Mesendoderm (in vitro differentiated cells): Measurements from ENCODE around the gene GID8.
A peak's percentile ranks its signal among the peaks of the same experiment; 100 is the strongest.

Experiments used
- DNase-seq: peaks from one replicate; pipeline ENCODE4 v3.0.0; 2013
- H2AK5ac ChIP-seq: 2 replicates; pipeline ENCODE4 v1.6.1; 2013; ENCODE audit warnings: low read length, inconsistent platforms
- H2BK120ac ChIP-seq: 2 replicates; pipeline ENCODE4 v1.6.1; 2013; ENCODE audit warnings: low read depth, mild to moderate bottlenecking, low read length, moderate library complexity, mixed read lengths
- H2BK15ac ChIP-seq: replicated peaks from 2 replicates; pipeline ENCODE4 v1.6.1; 2013; ENCODE audit warnings: low read depth, mild to moderate bottlenecking, moderate library complexity
- H2BK5ac ChIP-seq: 2 replicates; pipeline ENCODE4 v1.6.1; 2013; ENCODE audit warnings: low read length, inconsistent platforms
- H3K18ac ChIP-seq: 2 replicates; pipeline ENCODE4 v1.6.1; 2013; ENCODE audit warnings: mild to moderate bottlenecking, low read length, mixed read lengths
- H3K23ac ChIP-seq: one replicate; pipeline ENCODE4 v1.6.1; 2013; ENCODE audit warnings: low read length
- H3K27ac ChIP-seq: 2 replicates; pipeline ENCODE4 v1.5.1; 2013; ENCODE audit warnings: low read depth, mild to moderate bottlenecking, inconsistent platforms, low read length, moderate library complexity
- H3K27me3 ChIP-seq: 2 replicates; pipeline ENCODE4 v1.6.1; 2013; ENCODE audit warnings: low read length, control low read depth, mild to moderate bottlenecking, inconsistent platforms; ENCODE audit not compliant: insufficient read depth, poor library complexity
- H3K36me3 ChIP-seq: 2 replicates; pipeline ENCODE4 v1.6.1; 2013; ENCODE audit warnings: low read length, inconsistent platforms; ENCODE audit not compliant: control insufficient read depth, insufficient read depth
- H3K4ac ChIP-seq: one replicate; pipeline ENCODE4 v1.6.1; 2013; ENCODE audit warnings: low read depth, mild to moderate bottlenecking, low read length, moderate library complexity
- H3K4me1 ChIP-seq: 2 replicates; pipeline ENCODE4 v1.6.1; 2013; ENCODE audit warnings: low read depth, low read length, inconsistent platforms; ENCODE audit not compliant: control insufficient read depth
- H3K4me2 ChIP-seq: 2 replicates; pipeline ENCODE4 v1.6.1; 2013; ENCODE audit warnings: low read length
- H3K4me3 ChIP-seq: 2 replicates; pipeline ENCODE4 v1.5.1; 2013; ENCODE audit warnings: mild to moderate bottlenecking, low read length
- H3K56ac ChIP-seq: one replicate; pipeline ENCODE4 v1.6.1; 2013; ENCODE audit warnings: low read length
- H3K79me1 ChIP-seq: 2 replicates; pipeline ENCODE4 v1.6.1; 2013; ENCODE audit warnings: low read length, inconsistent platforms
- H3K79me2 ChIP-seq: 2 replicates; pipeline ENCODE4 v1.6.1; 2013; ENCODE audit warnings: mild to moderate bottlenecking, low read length; ENCODE audit not compliant: control insufficient read depth, insufficient read depth
- H3K9ac ChIP-seq: 2 replicates; pipeline ENCODE4 v1.6.1; 2013; ENCODE audit warnings: low read length, inconsistent platforms
- H4K5ac ChIP-seq: one replicate; pipeline ENCODE4 v1.6.1; 2013; ENCODE audit warnings: low read length
- H4K8ac ChIP-seq: one replicate; pipeline ENCODE4 v1.6.1; 2013; ENCODE audit warnings: low read depth, mild to moderate bottlenecking, control low read depth, low read length, moderate library complexity
- WGBS: extraction: QIAGEN DNeasy Blood & Tissue Kit; methylation state at CpG from one replicate; pipeline ENCODE4 v1.1.7; 2013; ENCODE audit warnings: low lambda C conversion rate, missing lambda C conversion rate; ENCODE audit not compliant: insufficient coverage; ENCODE audit errors: extremely low coverage; 5-methylcytosine and 5-hydroxymethylcytosine counted together

The GID8 gene

DNA sequence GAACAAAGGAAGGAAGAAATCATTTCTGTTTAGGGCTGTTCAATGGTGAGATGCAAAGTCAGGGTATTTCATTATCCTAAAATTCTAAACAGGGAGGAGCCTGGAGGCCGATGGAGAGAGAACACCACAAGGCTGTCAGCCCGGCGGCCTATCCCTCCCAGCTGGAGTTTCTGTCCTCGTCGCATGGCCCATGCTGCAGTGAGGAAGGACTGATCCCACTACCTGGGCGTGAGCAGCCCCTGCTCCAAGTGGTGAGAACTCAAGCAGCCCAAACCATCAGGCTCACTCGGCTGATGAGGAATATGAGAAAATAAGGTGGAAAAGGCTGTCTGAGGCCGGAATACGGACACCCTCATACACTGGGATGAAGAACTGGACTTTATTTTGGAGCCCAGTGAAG is 42.4 kb upstream of the GID8 start:
- H2BK15ac ChIP-seq = no peak overlapping the region
- peaks cover 6% of the 10 kb centered on the region for H3K79me1 ChIP-seq
- no peak overlapping the region for H3K4me3 ChIP-seq
- no peak overlapping the region for H2BK5ac ChIP-seq
- H3K9ac ChIP-seq = no peak overlapping the region
- no peak overlapping the region for H3K56ac ChIP-seq
- H3K4me1 ChIP-seq = peaks cover 15% of the 10 kb centered on the region
- H4K8ac ChIP-seq = no peak overlapping the region
- no peak overlapping the region for H4K5ac ChIP-seq
- no peak overlapping the region for H3K4ac ChIP-seq
- WGBS = no CpG with 5 or more reads among the region's 9 CpGs
- no peaks in the 10 kb centered on the region for H3K79me2 ChIP-seq
- H3K36me3 ChIP-seq = peaks cover 14% of the 10 kb centered on the region
- H2BK120ac ChIP-seq = no peak overlapping the region
- H3K4me2 ChIP-seq = no peak overlapping the region
- H3K23ac ChIP-seq = no peak overlapping the region
- H3K18ac ChIP-seq = no peak overlapping the region
- no peaks in the 10 kb centered on the region for H3K27me3 ChIP-seq
- no peak overlapping the region for H2AK5ac ChIP-seq
- no peak for DNase-seq
- H3K27ac ChIP-seq = no peak overlapping the region

DNA sequence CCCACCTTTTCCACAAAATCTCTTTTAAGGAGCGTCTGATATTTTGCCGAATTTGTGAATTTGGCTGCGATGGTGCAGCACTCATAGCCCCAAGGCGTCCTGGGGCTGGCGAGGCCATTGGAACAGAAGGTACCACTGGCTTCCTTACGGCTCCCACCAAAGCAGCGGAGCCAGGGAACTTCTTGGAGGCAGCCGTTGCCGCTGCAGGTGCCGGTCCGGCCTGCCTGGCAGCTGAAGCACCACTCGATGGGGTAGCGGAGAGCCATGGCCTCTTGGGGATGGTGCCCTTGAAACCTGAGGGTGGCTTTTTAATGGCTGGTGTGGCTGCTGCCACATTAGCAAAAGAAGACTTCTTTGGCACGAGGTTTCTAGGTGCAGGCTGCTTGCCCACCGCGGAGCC is 41.4 kb upstream of the GID8 start:
- Histone ChIP-seq H3K4me3 (no peak overlapping the region), H4K8ac (no peak overlapping the region), H3K27ac (no peak overlapping the region), H3K79me2 (no peaks in the 10 kb centered on the region), H3K79me1 (peaks cover 6% of the 10 kb centered on the region), H3K4me2 (no peak overlapping the region), H2AK5ac (no peak overlapping the region), H3K27me3 (no peaks in the 10 kb centered on the region), H2BK5ac (no peak overlapping the region), H3K4me1 (peaks cover 15% of the 10 kb centered on the region), H2BK120ac (no peak overlapping the region), H3K36me3 (peaks cover 13% of the 10 kb centered on the region), H3K56ac (no peak overlapping the region), H3K18ac (no peak overlapping the region), H4K5ac (no peak overlapping the region), H3K9ac (no peak overlapping the region), H3K4ac (no peak overlapping the region), H3K23ac (no peak overlapping the region), H2BK15ac (no peak overlapping the region)
- no peak for DNase-seq
- WGBS = no CpG with 5 or more reads among the region's 16 CpGs

DNA sequence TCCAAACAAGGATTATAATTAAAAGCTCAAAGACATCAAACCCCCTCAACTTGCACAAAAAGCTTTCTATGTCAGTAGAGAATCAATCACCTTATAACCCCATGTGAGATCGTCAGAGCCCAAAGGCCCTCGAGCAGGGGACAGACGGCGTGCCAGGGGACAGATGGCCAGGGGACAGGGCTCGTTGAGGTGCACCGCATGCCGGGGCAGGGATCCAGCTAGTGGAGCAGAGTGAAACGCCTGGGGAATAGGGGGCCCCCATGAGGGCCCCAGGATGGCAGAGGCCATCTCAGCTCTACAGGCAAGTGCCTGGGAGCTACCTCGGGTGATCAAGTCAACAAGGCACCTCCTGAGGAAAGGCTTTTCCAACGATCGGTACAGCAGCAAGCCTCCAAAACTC is 40.3 kb upstream of the GID8 start:
- no peak overlapping the region for H2AK5ac ChIP-seq
- WGBS = no CpG with 5 or more reads among the region's 11 CpGs
- H3K4me3 ChIP-seq = no peak overlapping the region
- no peaks in the 10 kb centered on the region for H3K79me2 ChIP-seq
- H4K8ac ChIP-seq = no peak overlapping the region
- H4K5ac ChIP-seq = no peak overlapping the region
- H3K4me1 ChIP-seq = peaks cover 15% of the 10 kb centered on the region
- H3K27me3 ChIP-seq = no peaks in the 10 kb centered on the region
- H3K23ac ChIP-seq = no peak overlapping the region
- no peak overlapping the region for H3K56ac ChIP-seq
- peaks cover 8% of the 10 kb centered on the region for H3K36me3 ChIP-seq
- H2BK5ac ChIP-seq = no peak overlapping the region
- no peak overlapping the region for H3K27ac ChIP-seq
- no peak overlapping the region for H3K18ac ChIP-seq
- no peak overlapping the region for H3K4me2 ChIP-seq
- no peak for DNase-seq
- no peak overlapping the region for H3K9ac ChIP-seq
- no peak overlapping the region for H3K4ac ChIP-seq
- no peak overlapping the region for H2BK120ac ChIP-seq
- H2BK15ac ChIP-seq = no peak overlapping the region
- peaks cover 6% of the 10 kb centered on the region for H3K79me1 ChIP-seq

DNA sequence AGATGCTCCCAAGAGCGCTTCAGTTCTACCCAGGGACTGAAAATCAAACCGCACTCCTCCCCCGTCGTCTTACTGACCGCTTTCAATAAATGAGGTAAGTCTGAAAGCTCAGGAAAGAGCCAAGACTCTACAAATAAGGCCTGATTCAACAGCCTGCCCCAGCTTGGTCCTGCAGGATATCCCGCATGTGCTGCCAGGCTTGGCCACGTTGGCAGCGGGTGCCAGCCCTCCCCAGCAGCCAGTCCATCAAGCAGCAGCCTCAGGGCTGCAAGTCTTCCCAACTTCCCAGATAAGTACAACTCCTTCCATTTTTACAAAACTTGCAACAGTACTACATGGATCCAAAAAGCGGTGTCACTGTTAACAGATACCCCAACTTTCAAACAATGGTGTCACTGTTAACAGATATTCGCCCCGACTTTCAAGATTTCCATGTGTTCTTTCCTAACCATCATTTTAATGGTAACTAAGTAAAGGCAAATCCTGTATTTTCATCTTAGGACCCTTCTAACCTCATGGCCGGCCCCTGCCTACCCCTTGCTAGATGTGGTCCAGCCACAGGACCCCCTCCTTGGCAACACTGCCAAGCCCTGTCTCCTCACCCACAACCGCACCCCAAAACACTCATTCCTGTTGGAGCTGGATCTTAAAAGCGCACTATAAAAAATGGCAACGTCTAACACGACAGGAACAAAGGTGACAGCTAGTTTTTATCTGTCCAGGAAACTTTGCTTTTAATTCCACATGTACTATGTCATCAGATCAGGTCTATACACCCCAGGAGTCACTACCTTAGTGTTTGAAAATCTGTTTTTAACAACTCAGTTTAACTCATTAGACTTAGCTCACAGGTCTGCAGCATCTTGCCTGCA is 39.6 kb upstream of the GID8 start:
- Histone ChIP-seq H3K79me2 (no peaks in the 10 kb centered on the region), H3K4me3 (no peak overlapping the region), H3K4me1 (peaks cover 15% of the 10 kb centered on the region), H2BK120ac (no peak overlapping the region), H3K4ac (no peak overlapping the region), H4K5ac (no peak overlapping the region), H3K23ac (peak overlapping the region; percentile 75), H3K27me3 (no peaks in the 10 kb centered on the region), H3K36me3 (peaks cover 8% of the 10 kb centered on the region), H3K18ac (peak overlapping the region; percentile 52), H3K27ac (peak overlapping the region; percentile 31), H3K79me1 (peaks cover 9% of the 10 kb centered on the region), H4K8ac (no peak overlapping the region), H2BK5ac (no peak overlapping the region), H3K9ac (no peak overlapping the region), H3K4me2 (no peak overlapping the region), H3K56ac (peak overlapping the region; percentile 51), H2AK5ac (no peak overlapping the region), H2BK15ac (no peak overlapping the region)
- no peak for DNase-seq
- WGBS = no CpG with 5 or more reads among the region's 16 CpGs

DNA sequence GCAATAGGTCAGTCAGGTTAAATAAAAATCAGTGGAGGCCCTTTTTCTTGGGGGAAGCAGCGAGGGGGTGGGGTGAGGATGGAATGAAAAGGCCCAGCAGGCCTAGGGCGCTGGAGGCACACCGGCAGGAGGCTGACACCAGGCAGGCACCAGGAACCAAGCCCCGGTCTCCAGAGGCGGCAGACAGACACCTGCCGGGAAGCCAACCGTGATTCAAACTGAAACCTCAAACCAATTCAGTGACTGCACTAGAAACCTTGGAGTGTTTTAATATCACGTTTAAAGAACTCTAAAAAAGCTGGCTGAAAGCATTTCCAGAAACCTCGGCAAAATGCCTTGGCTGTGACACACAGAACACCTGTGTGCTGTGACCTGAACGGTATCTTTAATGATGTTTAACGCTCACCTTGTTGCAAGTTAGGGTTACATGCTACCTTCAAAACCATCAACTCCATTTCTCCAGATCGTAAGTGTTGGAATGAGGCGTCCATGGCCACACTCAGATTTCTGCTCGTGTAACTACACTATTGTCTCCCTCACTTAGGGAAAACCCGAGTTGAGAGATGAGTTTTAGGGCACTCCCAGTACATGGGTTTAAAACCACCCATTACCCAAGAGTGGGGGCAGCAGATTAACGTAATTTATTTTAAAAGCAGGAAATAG is 38.8 kb upstream of the GID8 start:
- H2BK5ac ChIP-seq = peak overlapping the region; percentile 38
- peak overlapping the region; percentile 47 for H4K5ac ChIP-seq
- H3K4me1 ChIP-seq = peaks cover 15% of the 10 kb centered on the region
- H3K27me3 ChIP-seq = no peaks in the 10 kb centered on the region
- peak overlapping the region; percentile 39 for H3K27ac ChIP-seq
- H3K79me2 ChIP-seq = no peaks in the 10 kb centered on the region
- H3K23ac ChIP-seq = no peak overlapping the region
- H2BK15ac ChIP-seq = no peak overlapping the region
- H2BK120ac ChIP-seq = no peak overlapping the region
- H3K4me2 ChIP-seq = no peak overlapping the region
- no peak overlapping the region for H2AK5ac ChIP-seq
- H4K8ac ChIP-seq = no peak overlapping the region
- peaks cover 10% of the 10 kb centered on the region for H3K36me3 ChIP-seq
- H3K9ac ChIP-seq = peak overlapping the region; percentile 31
- no CpG with 5 or more reads among the region's 16 CpGs for WGBS
- H3K4me3 ChIP-seq = no peak overlapping the region
- no peak overlapping the region for H3K18ac ChIP-seq
- no peak overlapping the region for H3K4ac ChIP-seq
- H3K79me1 ChIP-seq = peaks cover 9% of the 10 kb centered on the region
- DNase-seq = peak; percentile 60
- H3K56ac ChIP-seq = peak overlapping the region; percentile 61
